HepG2 (cell line): ENCODE measurements around the gene TSSK6. TPM values are rescaled to one million over a fixed set of nuclear protein-coding genes. Genes with fewer than 3 reads are reported as not detected.

Source experiments
- HDAC2 ChIP-seq: sonication (generic); formaldehyde crosslinking; IDR thresholded peaks from 2 replicates; pipeline ENCODE4 v1.4.0; 2020; ENCODE audit warnings: missing genetic modification reagents
- MYPOP ChIP-seq: sonication (generic); formaldehyde crosslinking; IDR thresholded peaks from 2 replicates; pipeline ENCODE4 v1.8.1; 2023; ENCODE audit warnings: mild to moderate bottlenecking, moderate library complexity, missing genetic modification reagents
- NCOA1 ChIP-seq: sonication (generic); formaldehyde crosslinking; IDR thresholded peaks from 2 replicates; pipeline ENCODE4 v1.9.0; 2021; ENCODE audit warnings: missing genetic modification reagents
- NCOA5 ChIP-seq: sonication (generic); formaldehyde crosslinking; IDR thresholded peaks from 2 replicates; pipeline ENCODE4 v1.4.0; 2020; ENCODE audit warnings: missing genetic modification reagents
- RBM39 ChIP-seq: fragments of 200-400 bp; formaldehyde crosslinking; IDR thresholded peaks from one replicate; pipeline ENCODE4 v1.6.1; 2018; ENCODE audit warnings: antibody characterized with exemption, mild to moderate bottlenecking, low read depth, low read length; ENCODE audit not compliant: poor library complexity, severe bottlenecking
- TOE1 ChIP-seq: sonication (generic); formaldehyde crosslinking; IDR thresholded peaks from 2 replicates; pipeline ENCODE4 v1.4.0; 2020; ENCODE audit warnings: mild to moderate bottlenecking, missing genetic modification reagents
- TOPORS ChIP-seq: sonication (generic); formaldehyde crosslinking; IDR thresholded peaks from 2 replicates; pipeline ENCODE4 v1.8.0; 2023; ENCODE audit warnings: mild to moderate bottlenecking, missing genetic modification reagents
- ZNF142 ChIP-seq: sonication (generic); formaldehyde crosslinking; IDR thresholded peaks from 2 replicates; pipeline ENCODE4 v1.4.0; 2020; ENCODE audit warnings: missing genetic modification reagents
- ZNF670 ChIP-seq: sonication (generic); formaldehyde crosslinking; IDR thresholded peaks from 2 replicates; pipeline ENCODE4 v1.8.0; 2022; ENCODE audit warnings: mild to moderate bottlenecking, missing genetic modification reagents, borderline replicate concordance
- polyA plus RNA-seq, 8 experiments: library from polyadenylated mRNA; depleted of rRNA in 3 of 8; stranded (reverse) in 7 of 8; unstranded in 1 of 8; fragments of >200 nt; fragmentation: Illumina TruSeq in 4 of 8; extraction: Trizol in 4 of 8; gene quantifications; 2 replicates each; pipeline versions ENCODE4 v1.2.1 to v1.2.3, GENCODE V29; 2011 to 2016; ENCODE audit warnings: low read depth in 4 of 8, missing spikeins in 1 of 8, mixed read lengths in 1 of 8; ENCODE audit not compliant: insufficient read depth in 1 of 8
- total RNA-seq, 5 experiments: library from RNA; depleted of rRNA; stranded (reverse); fragments of >200 nt; fragmentation: Illumina TruSeq; extraction: Trizol; gene quantifications; 2 replicates each; pipeline ENCODE4 v1.2.3, GENCODE V29; 2016; ENCODE audit warnings: low read depth in 1 of 5
- TF ChIP-seq, protein P1 (sequence below): sonication (generic); formaldehyde crosslinking; IDR thresholded peaks from 2 replicates; pipeline ENCODE4 v1.4.0; 2020; ENCODE audit warnings: missing genetic modification reagents, borderline replicate concordance

Gene TSSK6
- total and polyA plus RNA-seq, 2 of the 13 experiments (the other 11 are each of a cell fraction or from before 2014, with no cell fraction given): 0.71 to 1.2 TPM

- TF ChIP-seq ZNF142: no peak
- TF ChIP-seq, protein P1, sequence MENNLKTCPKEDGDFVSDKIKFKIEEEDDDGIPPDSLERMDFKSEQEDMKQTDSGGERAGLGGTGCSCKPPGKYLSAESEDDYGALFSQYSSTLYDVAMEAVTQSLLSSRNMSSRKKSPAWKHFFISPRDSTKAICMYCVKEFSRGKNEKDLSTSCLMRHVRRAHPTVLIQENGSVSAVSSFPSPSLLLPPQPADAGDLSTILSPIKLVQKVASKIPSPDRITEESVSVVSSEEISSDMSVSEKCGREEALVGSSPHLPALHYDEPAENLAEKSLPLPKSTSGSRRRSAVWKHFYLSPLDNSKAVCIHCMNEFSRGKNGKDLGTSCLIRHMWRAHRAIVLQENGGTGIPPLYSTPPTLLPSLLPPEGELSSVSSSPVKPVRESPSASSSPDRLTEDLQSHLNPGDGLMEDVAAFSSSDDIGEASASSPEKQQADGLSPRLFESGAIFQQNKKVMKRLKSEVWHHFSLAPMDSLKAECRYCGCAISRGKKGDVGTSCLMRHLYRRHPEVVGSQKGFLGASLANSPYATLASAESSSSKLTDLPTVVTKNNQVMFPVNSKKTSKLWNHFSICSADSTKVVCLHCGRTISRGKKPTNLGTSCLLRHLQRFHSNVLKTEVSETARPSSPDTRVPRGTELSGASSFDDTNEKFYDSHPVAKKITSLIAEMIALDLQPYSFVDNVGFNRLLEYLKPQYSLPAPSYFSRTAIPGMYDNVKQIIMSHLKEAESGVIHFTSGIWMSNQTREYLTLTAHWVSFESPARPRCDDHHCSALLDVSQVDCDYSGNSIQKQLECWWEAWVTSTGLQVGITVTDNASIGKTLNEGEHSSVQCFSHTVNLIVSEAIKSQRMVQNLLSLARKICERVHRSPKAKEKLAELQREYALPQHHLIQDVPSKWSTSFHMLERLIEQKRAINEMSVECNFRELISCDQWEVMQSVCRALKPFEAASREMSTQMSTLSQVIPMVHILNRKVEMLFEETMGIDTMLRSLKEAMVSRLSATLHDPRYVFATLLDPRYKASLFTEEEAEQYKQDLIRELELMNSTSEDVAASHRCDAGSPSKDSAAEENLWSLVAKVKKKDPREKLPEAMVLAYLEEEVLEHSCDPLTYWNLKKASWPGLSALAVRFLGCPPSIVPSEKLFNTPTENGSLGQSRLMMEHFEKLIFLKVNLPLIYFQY: no peak
- TF ChIP-seq TOE1 (CRISPR knock-in tag): no peak
- TF ChIP-seq NCOA1 (CRISPR knock-in tag): no peak
- TF ChIP-seq MYPOP (CRISPR knock-in tag): no peak
- no peak for TF ChIP-seq RBM39
- TF ChIP-seq ZNF670 (CRISPR knock-in tag): no peak
- TF ChIP-seq TOPORS (CRISPR knock-in tag): no peak
- no peak for TF ChIP-seq HDAC2 (CRISPR knock-in tag)
- TF ChIP-seq NCOA5 (CRISPR knock-in tag): no peak
These were observed 26.3 kb upstream of the TSSK6 start (continued) for GRCh38 chr19:19541616-19542015.
